Peyer's patch (tissue), 4 donors: Measurements from ENCODE around the gene MTMR3.

ENCODE experiments used
- POLR2A ChIP-seq, 2 donors: fragments of 450-650 bp; IDR thresholded peaks; one replicate each; pipeline ENCODE4 v1.5.1; 2017; ENCODE audit warnings: antibody characterized with exemption in 2 of 2, mild to moderate bottlenecking in 2 of 2, moderate library complexity in 2 of 2
- TF ChIP-seq, protein P1 (sequence below), 6 experiments: fragments of 450-650 bp in 4 of 6; fragments of 200-600 bp in 2 of 6; sonication (generic) in 1 of 6; IDR thresholded peaks; one replicate each; pipeline ENCODE4 v1.5.1; 2017 to 2019; ENCODE audit warnings: antibody characterized with exemption in 6 of 6, mild to moderate bottlenecking in 3 of 6, moderate library complexity in 1 of 6

- TF ChIP-seq, protein P1, sequence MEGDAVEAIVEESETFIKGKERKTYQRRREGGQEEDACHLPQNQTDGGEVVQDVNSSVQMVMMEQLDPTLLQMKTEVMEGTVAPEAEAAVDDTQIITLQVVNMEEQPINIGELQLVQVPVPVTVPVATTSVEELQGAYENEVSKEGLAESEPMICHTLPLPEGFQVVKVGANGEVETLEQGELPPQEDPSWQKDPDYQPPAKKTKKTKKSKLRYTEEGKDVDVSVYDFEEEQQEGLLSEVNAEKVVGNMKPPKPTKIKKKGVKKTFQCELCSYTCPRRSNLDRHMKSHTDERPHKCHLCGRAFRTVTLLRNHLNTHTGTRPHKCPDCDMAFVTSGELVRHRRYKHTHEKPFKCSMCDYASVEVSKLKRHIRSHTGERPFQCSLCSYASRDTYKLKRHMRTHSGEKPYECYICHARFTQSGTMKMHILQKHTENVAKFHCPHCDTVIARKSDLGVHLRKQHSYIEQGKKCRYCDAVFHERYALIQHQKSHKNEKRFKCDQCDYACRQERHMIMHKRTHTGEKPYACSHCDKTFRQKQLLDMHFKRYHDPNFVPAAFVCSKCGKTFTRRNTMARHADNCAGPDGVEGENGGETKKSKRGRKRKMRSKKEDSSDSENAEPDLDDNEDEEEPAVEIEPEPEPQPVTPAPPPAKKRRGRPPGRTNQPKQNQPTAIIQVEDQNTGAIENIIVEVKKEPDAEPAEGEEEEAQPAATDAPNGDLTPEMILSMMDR (IDR thresholded peaks at IDR 0.05), result no peak
- TF ChIP-seq POLR2A (IDR thresholded peaks at IDR 0.05), result no peak
Observed at GRCh38 chr22:30017375-30018223, 134.6 kb downstream of the MTMR3 start.
